ENCODE results near the gene GUCD1.

The GUCD1 gene

GRCh38 chr22:24587251-24587650 is 32.3 kb upstream of the GUCD1 start:
- Histone ChIP-seq H3K4me3 (ENCODE audit: low read length) (no peak overlapping the region), H3K9ac (ENCODE audit: low read length) (no peak overlapping the region), H3K4me1 (ENCODE audit: control insufficient read depth, insufficient read depth, low read length) (peaks cover 9% of the 10 kb centered on the region), H3K36me3 (ENCODE audit: control insufficient read depth, insufficient read depth, low read length) (peaks cover 10% of the 10 kb centered on the region), H3K27me3 (ENCODE audit: control insufficient read depth, insufficient read depth, low read length) (no peaks in the 10 kb centered on the region), H3K27ac (ENCODE audit: low read depth, low read length) (no peak overlapping the region)

- no peaks in the 10 kb centered on the region for H3K27me3 ChIP-seq (ENCODE audit: control insufficient read depth, insufficient read depth, low read length)
- H3K4me3 ChIP-seq (ENCODE audit: low read length): no peak overlapping the region
- peaks cover 10% of the 10 kb centered on the region for H3K36me3 ChIP-seq (ENCODE audit: control insufficient read depth, insufficient read depth, low read length)
- H3K4me1 ChIP-seq (ENCODE audit: control insufficient read depth, insufficient read depth, low read length): peaks cover 9% of the 10 kb centered on the region
- no peak overlapping the region for H3K27ac ChIP-seq (ENCODE audit: low read depth, low read length)
- no peak overlapping the region for H3K9ac ChIP-seq (ENCODE audit: low read length)
Observed at GRCh38 chr22:24585927-24586546, 31.1 kb upstream of the GUCD1 start.

DNA sequence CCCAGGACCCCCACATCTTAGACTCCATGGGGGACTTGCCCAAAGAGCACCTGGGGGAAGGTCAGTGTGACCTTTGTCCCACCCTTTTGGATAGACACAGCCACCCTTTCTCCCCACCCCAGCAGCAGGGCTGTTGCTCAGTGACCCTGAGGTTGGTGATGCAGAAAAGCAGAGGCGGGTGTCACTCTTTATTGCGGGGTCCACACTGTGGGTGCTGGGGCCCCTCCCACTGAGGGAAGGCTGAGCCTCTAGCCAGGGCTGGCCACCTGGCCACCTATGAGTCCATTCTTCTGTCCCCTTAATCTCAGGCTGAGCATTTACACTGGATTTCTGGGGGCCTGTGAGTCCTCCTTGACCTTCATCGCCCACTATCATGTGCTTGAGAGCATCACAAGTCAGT is 30.5 kb upstream of the GUCD1 start:
- Histone ChIP-seq H3K4me1 (ENCODE audit: control insufficient read depth, insufficient read depth, low read length) (peaks cover 9% of the 10 kb centered on the region), H3K27ac (ENCODE audit: low read depth, low read length) (no peak overlapping the region), H3K9ac (ENCODE audit: low read length) (no peak overlapping the region), H3K4me3 (ENCODE audit: low read length) (no peak overlapping the region), H3K36me3 (ENCODE audit: control insufficient read depth, insufficient read depth, low read length) (peaks cover 10% of the 10 kb centered on the region), H3K27me3 (ENCODE audit: control insufficient read depth, insufficient read depth, low read length) (no peaks in the 10 kb centered on the region)

GRCh38 chr22:24584871-24585411 is 30.0 kb upstream of the GUCD1 start:
- peak overlapping the region; percentile 70 for H3K27ac ChIP-seq (ENCODE audit: low read depth, low read length)

GRCh38 chr22:24584166-24584790 is 29.3 kb upstream of the GUCD1 start:
- peaks cover 10% of the 10 kb centered on the region for H3K36me3 ChIP-seq (ENCODE audit: control insufficient read depth, insufficient read depth, low read length)
- no peaks in the 10 kb centered on the region for H3K27me3 ChIP-seq (ENCODE audit: control insufficient read depth, insufficient read depth, low read length)
- no peak overlapping the region for H3K9ac ChIP-seq (ENCODE audit: low read length)
- peak overlapping the region; percentile 70 for H3K27ac ChIP-seq (ENCODE audit: low read depth, low read length)
- H3K4me3 ChIP-seq (ENCODE audit: low read length): no peak overlapping the region
- peaks cover 9% of the 10 kb centered on the region for H3K4me1 ChIP-seq (ENCODE audit: control insufficient read depth, insufficient read depth, low read length)

More at GRCh38 chr22:24584871-24585411, 30.0 kb upstream of the GUCD1 start:
- Histone ChIP-seq H3K27me3 (ENCODE audit: control insufficient read depth, insufficient read depth, low read length) (no peaks in the 10 kb centered on the region), H3K4me1 (ENCODE audit: control insufficient read depth, insufficient read depth, low read length) (peaks cover 9% of the 10 kb centered on the region), H3K36me3 (ENCODE audit: control insufficient read depth, insufficient read depth, low read length) (peaks cover 10% of the 10 kb centered on the region), H3K4me3 (ENCODE audit: low read length) (no peak overlapping the region), H3K9ac (ENCODE audit: low read length) (no peak overlapping the region)

DNA sequence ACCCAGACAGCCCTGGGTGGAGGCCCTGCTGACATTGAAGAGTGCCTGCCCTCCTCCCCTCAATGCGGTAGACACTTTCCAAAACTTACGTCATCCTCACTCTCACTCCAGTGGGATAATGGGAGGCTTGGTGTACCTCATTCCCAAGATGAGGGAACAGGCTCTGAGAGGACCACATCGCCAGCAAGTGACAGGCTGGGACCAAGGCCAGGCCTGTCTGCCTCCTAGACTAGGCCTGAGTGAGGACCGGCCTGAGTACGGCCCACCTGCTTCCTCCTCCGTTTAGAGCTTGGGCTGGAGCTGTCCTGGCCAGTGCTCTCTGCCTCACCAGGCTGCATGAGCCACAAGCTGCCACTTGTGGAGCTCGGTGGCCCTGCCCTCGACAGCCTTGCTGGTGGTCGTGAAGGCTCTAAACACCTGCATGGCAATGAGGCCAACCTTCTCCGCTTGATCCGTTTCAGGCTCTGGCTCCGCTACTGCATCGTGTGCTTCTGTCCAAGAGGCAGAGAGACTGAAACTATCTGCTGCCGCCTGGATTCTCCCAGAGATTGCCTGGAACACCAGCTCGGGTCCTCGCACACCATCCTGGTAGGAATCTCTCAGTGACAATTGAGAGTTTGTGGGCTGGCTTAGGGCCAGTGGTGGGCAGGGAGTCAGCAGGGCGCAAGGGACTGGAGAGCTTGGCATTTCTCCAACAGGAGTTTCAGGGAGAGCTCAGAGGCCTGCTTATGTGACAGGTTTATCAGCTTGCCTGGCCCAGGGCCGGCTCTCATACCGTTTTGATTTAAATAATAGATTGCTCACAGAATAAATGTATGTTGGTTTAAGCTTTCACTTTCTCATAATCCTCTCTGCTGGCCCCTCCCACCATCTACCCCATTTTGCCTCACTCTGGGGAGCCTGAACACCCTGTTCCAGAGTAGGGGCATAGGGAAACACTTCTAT is 28.6 kb upstream of the GUCD1 start:
- H3K27me3 ChIP-seq (ENCODE audit: control insufficient read depth, insufficient read depth, low read length): no peaks in the 10 kb centered on the region
- H3K36me3 ChIP-seq (ENCODE audit: control insufficient read depth, insufficient read depth, low read length): peaks cover 7% of the 10 kb centered on the region
- H3K4me1 ChIP-seq (ENCODE audit: control insufficient read depth, insufficient read depth, low read length): peaks cover 9% of the 10 kb centered on the region
- no peak overlapping the region for H3K9ac ChIP-seq (ENCODE audit: low read length)
- peak overlapping the region; percentile 70 for H3K27ac ChIP-seq (ENCODE audit: low read depth, low read length)
- H3K4me3 ChIP-seq (ENCODE audit: low read length): peak overlapping the region; percentile 30

DNA sequence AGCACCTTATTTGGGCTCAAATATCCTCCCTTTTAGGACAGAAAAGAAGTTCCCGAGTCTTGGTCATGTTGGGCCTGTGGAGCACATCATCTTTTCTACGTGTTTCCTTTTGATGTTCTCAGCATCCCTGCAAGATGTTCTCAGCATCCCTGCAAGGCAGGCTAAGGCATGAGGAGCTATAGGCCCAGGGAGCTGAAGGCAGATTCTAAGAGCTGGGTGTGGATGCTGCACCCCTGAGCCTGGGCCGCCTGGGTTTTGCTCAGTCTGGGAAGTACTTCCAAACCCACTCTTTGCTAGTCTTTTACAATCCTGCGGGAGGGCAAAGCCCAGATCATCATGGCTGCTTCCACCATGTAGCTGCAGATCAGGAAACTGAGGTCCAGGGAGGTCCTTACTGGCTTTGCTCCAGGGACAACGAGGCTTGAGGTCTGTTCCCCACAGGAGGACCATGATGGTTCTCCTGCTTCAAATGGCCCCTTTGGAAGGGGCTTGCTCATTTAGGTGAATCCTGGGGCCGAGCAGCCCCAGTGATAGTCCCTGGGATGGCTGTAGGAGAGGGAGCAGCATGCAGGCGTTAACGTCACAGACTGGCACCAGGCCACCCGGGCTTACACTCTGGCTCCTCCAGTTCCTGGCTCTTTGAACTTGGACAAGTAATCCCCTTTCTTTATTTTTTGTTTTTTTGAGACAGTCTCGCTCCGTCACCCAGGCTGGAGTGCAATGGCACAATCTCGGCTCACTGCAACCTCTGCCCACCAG is 27.3 kb upstream of the GUCD1 start:
- Histone ChIP-seq H3K27ac (ENCODE audit: low read depth, low read length) (no peak overlapping the region), H3K36me3 (ENCODE audit: control insufficient read depth, insufficient read depth, low read length) (peaks cover under 1% of the 10 kb centered on the region), H3K4me1 (ENCODE audit: control insufficient read depth, insufficient read depth, low read length) (peaks cover 9% of the 10 kb centered on the region), H3K9ac (ENCODE audit: low read length) (no peak overlapping the region), H3K4me3 (ENCODE audit: low read length) (no peak overlapping the region), H3K27me3 (ENCODE audit: control insufficient read depth, insufficient read depth, low read length) (no peaks in the 10 kb centered on the region)

GRCh38 chr22:24580276-24580675 is 25.3 kb upstream of the GUCD1 start:
- peaks cover 9% of the 10 kb centered on the region for H3K4me1 ChIP-seq (ENCODE audit: control insufficient read depth, insufficient read depth, low read length)
- H3K9ac ChIP-seq (ENCODE audit: low read length): no peak overlapping the region
- no peaks in the 10 kb centered on the region for H3K27me3 ChIP-seq (ENCODE audit: control insufficient read depth, insufficient read depth, low read length)
- no peak overlapping the region for H3K27ac ChIP-seq (ENCODE audit: low read depth, low read length)
- no peak overlapping the region for H3K4me3 ChIP-seq (ENCODE audit: low read length)
- H3K36me3 ChIP-seq (ENCODE audit: control insufficient read depth, insufficient read depth, low read length): no peaks in the 10 kb centered on the region

DNA sequence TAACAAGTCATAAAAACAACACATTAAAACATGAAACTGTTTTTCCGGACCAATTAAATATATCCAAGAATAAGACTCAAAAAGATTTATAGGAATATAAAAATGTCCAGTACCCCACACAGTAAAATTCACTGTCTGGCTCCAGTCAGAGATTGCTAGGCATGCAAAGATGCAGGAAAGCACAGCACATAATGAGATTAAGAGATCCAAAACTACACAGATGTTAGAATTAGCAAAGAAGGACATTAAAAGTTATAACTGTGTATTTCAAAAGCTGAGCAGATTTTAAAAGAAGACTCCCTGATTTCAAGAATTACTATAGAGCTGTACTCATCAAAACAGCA is 24.3 kb upstream of the GUCD1 start:
- Histone ChIP-seq H3K9ac (ENCODE audit: low read length) (no peak overlapping the region), H3K27me3 (ENCODE audit: control insufficient read depth, insufficient read depth, low read length) (no peaks in the 10 kb centered on the region), H3K27ac (ENCODE audit: low read depth, low read length) (no peak overlapping the region), H3K4me1 (ENCODE audit: control insufficient read depth, insufficient read depth, low read length) (peaks cover 9% of the 10 kb centered on the region), H3K4me3 (ENCODE audit: low read length) (no peak overlapping the region), H3K36me3 (ENCODE audit: control insufficient read depth, insufficient read depth, low read length) (no peaks in the 10 kb centered on the region)

GRCh38 chr22:24578355-24579257 is 23.7 kb upstream of the GUCD1 start:
- Histone ChIP-seq H3K9ac (ENCODE audit: low read length) (no peak overlapping the region), H3K4me1 (ENCODE audit: control insufficient read depth, insufficient read depth, low read length) (peaks cover 8% of the 10 kb centered on the region), H3K36me3 (ENCODE audit: control insufficient read depth, insufficient read depth, low read length) (no peaks in the 10 kb centered on the region), H3K27ac (ENCODE audit: low read depth, low read length) (no peak overlapping the region), H3K4me3 (ENCODE audit: low read length) (no peak overlapping the region), H3K27me3 (ENCODE audit: control insufficient read depth, insufficient read depth, low read length) (no peaks in the 10 kb centered on the region)

- H3K27me3 ChIP-seq (ENCODE audit: control insufficient read depth, insufficient read depth, low read length): no peaks in the 10 kb centered on the region
- peaks cover 3% of the 10 kb centered on the region for H3K36me3 ChIP-seq (ENCODE audit: control insufficient read depth, insufficient read depth, low read length)
- H3K4me1 ChIP-seq (ENCODE audit: control insufficient read depth, insufficient read depth, low read length): no peaks in the 10 kb centered on the region
- H3K4me3 ChIP-seq (ENCODE audit: low read length): no peak overlapping the region
- H3K27ac ChIP-seq (ENCODE audit: low read depth, low read length): no peak overlapping the region
- no peak overlapping the region for H3K9ac ChIP-seq (ENCODE audit: low read length)
Observed at GRCh38 chr22:24576778-24577177, 21.8 kb upstream of the GUCD1 start.

Data from rectal smooth muscle tissue (tissue), 1 donor.